Heart left ventricle (tissue), 13 donors: Measurements from ENCODE around the gene TENT4B.

Source experiments
- POLR2A ChIP-seq, 2 donors: fragments of 450-650 bp; IDR thresholded peaks; one replicate each; pipeline ENCODE4 v1.6.1; 2017; ENCODE audit warnings: antibody characterized with exemption in 2 of 2, mild to moderate bottlenecking in 2 of 2, moderate library complexity in 2 of 2
- TF ChIP-seq, protein P1 (sequence below), 12 donors: fragments of 200-600 bp; sonication (generic) in 4 of 12; IDR thresholded peaks; one replicate each; pipeline versions ENCODE4 v1.5.0 to v1.8.0; 2018 to 2022; ENCODE audit warnings: antibody characterized with exemption in 12 of 12, mild to moderate bottlenecking in 5 of 12
- donor health status: ischemic (EF 13 %, LVEDD 7.1; RV severe dilation, severe dysfunction).
- donor health status: DM: no; HTN: yes; CAD: no.
- donor health status: DM: no; HTN: no; CAD: no.
- donor health status: ischemic (EF 25% LVEDD 6.9; RV normal size, moderate dysfunction).
- donor health status: ischemic (EF 25% LVEDD 5.7; RV mildly dilated, moderate dysfunction).
- donor health status: ischemic (EF 35%, LVEDD 5.7; RV mildly dilated, moderate dysfunction).
- donor health status: nonischemic (EF 11% LVEDD 7.7; RV severe dilation, severe dysfunction).
- donor health status: DM: yes; HTN: yes; CAD: no.
- donor health status: PGD.
- donor health status: ischemic (EF 29% LVEDD 5.4; RV normal size, mild dysfunction).
- donor health status: nonischemic (EF 23%, LVEDD 6.1; RV moderate dilation, normal function).

DNA sequence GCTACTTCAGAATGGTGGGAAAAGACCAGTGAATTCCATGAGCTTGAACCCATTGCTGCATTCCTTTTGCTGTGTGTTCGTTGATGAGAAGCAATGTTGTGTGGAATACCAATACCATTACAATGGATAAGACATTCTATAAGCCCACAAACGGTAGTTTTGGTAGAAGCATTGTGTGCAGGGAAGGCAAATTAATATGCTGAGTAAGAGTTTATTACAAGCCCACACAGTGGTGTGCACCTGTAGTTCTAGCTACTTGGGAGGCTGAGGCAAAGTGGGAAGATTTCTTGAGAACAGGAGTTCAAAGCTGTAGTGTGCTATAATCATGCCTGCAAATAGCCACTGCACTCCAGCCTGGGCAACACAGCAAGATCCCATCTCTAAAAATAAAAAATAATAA, 19.9 kb upstream of the TENT4B start:
- TF ChIP-seq, protein P1, sequence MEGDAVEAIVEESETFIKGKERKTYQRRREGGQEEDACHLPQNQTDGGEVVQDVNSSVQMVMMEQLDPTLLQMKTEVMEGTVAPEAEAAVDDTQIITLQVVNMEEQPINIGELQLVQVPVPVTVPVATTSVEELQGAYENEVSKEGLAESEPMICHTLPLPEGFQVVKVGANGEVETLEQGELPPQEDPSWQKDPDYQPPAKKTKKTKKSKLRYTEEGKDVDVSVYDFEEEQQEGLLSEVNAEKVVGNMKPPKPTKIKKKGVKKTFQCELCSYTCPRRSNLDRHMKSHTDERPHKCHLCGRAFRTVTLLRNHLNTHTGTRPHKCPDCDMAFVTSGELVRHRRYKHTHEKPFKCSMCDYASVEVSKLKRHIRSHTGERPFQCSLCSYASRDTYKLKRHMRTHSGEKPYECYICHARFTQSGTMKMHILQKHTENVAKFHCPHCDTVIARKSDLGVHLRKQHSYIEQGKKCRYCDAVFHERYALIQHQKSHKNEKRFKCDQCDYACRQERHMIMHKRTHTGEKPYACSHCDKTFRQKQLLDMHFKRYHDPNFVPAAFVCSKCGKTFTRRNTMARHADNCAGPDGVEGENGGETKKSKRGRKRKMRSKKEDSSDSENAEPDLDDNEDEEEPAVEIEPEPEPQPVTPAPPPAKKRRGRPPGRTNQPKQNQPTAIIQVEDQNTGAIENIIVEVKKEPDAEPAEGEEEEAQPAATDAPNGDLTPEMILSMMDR (IDR thresholded peaks at IDR 0.05) = no peak
- TF ChIP-seq POLR2A (IDR thresholded peaks at IDR 0.05) = no peak
